ENCODE results near the gene SLC24A4.

The SLC24A4 gene

GRCh38 chr14:92323011-92323915, at the start of gene SLC24A4:
TSS of gene SLC24A4 (plus strand) at chr14:92323165. CDS start at chr14:92323831, 666 bp downstream.
- peak in 1 of 2 experiments; percentile 42 for DNase-seq

- DNase-seq, result no peak
Measured at GRCh38 chr14:92273166-92273565, 49.8 kb upstream of the SLC24A4 start.

DNA sequence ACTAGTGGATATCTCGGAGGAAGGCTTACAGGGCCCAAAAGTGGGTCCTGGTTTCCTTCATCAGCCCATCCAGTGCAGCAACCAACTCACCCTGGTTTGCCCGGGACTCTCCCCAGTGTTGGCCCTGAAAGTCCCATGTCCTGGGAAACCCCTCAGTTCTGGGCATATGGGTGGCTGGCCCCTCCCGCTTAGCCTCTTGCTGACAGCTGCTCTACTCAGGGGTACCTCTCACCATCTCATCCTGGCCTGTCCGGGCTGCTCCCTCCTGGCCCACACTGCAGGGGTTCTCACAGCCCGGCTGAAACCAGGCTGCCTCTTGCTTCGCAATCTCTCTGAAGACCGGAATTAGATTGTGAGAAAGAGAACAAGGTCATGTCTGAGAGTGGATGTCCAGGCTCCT, 48.9 kb upstream of the SLC24A4 start:
- DNase-seq, result no peak

DNA sequence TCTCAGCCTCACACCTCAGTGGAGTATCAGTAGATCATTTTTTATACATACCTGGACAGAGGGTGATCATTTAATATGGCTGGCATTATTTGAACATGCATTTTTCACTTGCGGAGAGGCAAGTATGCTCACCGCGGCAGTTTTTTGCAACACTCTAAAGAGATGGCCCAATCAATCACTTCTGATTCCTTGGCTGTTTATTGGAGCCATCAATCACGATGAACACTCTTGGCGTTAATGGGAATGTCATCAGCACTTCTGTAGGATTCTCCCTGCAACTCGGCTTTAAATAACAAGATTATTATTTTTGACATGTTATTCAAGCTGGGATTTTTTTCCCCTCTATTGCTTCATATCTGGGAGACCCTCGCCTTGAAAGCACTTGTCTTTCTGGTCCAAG, 46.9 kb upstream of the SLC24A4 start:
- no peak for DNase-seq

DNA sequence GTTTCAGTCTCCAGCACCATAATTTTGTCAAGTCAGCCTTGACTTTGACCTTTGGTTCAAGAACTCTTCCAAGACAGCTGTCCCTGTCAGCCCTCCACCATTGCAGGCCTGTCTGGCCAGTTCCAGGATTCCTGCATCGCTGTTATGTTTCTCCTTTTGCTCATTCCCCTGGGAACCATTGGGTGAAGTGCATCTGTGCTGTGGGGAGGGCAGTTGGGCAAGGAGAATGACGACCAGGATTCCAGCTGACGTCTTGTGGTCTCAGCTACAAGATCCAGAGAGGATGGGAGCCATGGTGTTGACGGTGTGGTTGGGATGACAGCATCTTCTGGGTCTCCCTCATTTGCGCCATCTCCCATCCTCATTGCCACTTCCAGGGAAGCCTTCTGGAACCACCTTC, 45.9 kb upstream of the SLC24A4 start:
- DNase-seq, result no peak

DNA sequence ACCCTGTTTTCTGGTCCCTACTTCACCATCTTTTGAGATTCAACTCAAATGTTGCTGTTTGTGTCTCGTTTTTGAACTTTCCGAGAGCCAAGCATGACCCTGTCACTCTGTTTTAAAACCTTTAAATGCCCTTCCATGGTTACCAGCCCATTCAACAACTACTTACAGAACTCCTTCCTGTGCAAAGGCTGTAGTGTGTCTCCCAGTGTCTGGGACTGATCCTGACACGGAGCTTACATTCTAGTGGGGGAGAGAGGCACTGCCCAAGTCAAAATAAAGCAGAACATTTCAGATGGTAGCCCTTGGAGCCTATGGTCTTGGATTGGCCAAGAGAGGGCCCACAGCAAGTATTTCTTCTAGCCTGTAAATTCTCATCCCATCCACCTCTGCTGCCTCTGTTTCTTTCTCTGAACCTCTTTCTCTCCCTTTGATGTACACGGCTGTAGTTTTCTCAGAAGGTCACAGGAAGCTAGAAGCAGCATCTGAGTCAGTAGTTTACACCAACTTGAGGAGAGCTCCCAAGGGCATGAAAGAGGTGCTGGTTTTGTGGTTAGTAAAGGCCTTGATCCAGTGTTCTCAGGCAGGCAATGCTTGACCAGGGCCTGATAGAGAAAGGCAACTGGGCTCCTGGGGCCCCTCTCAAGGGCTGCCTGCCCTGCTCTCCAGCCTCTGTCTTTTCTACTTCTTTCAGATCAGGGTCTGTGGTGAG, 42.3 kb upstream of the SLC24A4 start:
- DNase-seq, result no peak

- DNase-seq, result no peak
Measured at GRCh38 chr14:92282669-92283068, 40.3 kb upstream of the SLC24A4 start.

DNA sequence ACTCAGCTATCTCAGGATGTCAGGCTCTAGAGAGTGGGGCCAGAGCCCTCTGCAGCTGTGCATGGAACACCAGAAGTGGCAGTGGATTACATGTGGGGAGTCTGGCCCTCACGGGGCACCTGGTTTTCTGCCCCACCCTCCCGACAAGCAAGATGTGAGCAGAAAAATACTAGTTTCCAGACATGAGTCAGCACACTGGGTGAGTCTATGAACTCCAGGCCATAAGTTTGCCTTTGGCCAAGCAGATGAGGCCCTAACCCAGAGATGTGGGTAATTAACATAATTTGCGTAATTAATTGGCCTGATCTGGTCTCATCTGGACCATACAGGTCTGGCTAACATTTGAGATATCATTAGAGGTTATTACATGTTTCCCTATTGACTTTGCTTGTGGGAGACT, 37.7 kb upstream of the SLC24A4 start:
- no peak for DNase-seq

- DNase-seq, result no peak
Measured at GRCh38 chr14:92287987-92288386, 35.0 kb upstream of the SLC24A4 start.

GRCh38 chr14:92288994-92289660, 33.8 kb upstream of the SLC24A4 start:
- DNase-seq, result no peak

- no peak for DNase-seq
Measured at GRCh38 chr14:92292673-92293072, 30.3 kb upstream of the SLC24A4 start.

DNA sequence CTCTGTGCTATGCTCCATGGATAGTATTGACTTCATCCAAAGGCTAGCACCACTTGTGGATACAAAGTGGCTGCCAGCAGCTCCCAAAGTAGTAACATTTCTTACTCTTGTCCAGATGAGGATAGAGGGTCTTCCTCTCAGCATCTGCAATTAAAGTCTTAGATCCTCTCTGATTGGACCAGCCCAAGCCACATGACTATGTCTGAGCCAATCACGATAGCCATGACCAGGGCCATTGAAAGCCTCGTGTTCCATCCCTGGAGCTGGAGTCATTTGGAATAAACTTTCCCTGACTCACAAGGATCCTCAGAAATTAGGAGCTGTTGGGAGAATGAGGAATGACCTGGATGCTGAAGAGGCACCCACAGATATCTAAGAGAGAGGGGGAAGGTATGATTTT, 28.5 kb upstream of the SLC24A4 start:
- no peak for DNase-seq

DNA sequence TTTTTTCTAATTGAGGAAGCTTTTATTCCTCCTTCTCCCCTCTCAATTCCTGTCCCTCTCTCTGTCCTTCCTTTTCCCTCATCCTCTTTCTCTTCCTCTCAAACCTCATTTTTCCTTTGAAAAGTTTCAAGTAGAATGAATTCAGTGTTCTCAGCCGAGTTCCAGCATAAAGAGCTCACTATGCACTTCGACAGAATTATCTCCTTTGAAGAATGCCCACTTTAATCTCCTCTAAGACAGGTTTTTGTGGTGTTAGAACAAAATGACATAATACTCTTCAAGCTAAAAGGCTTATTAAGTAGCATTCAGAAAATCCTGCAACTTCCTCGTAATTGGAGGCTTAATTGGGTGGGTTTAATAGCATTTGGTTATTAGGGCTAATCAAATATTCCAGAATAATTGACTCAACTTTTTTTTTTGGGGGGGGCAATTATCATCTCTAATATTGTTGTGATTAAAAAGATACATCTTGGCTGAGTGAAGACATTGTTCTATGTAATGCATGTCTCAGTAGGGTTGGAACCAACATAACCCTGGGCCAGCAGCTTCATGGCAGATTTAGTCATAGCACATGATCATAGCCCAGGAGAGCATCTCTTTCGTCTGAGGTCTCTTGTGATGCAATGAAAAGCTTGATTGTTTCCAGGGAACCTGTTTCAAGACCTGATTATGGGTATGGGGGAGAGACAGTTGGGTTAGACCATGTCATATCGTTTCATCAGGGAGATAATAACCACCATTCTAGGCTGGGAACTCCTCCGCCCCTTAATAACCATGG, 25.0 kb upstream of the SLC24A4 start:
- no peak for DNase-seq

- no peak for DNase-seq
Measured at GRCh38 chr14:92302481-92302880, 20.5 kb upstream of the SLC24A4 start.

- no peak for DNase-seq
Measured at GRCh38 chr14:92308716-92309115, 14.2 kb upstream of the SLC24A4 start.

- no peak for DNase-seq
Measured at GRCh38 chr14:92309968-92310530, 12.9 kb upstream of the SLC24A4 start.

GRCh38 chr14:92310776-92311375, 12.1 kb upstream of the SLC24A4 start:
- DNase-seq, result no peak

DNA sequence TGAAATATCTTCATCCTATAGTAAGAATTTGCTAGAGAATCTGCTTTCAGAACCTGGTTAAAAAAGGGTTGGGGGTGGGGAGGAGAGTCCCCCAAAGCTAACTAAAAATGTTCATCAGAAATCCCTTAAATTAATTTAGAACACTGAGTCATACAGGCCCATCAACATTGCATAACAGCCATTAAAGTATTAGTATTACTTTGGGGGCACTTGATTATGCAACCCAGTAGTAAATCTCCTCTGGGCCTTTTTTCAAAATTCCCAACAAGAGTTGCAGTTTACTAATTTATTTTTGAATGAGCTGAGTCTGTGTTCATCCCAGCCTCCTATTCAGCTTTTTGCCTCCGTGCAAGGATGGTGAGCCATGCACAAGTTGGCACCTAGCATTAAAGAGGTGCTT, 8.8 kb upstream of the SLC24A4 start:
- no peak for DNase-seq

DNA sequence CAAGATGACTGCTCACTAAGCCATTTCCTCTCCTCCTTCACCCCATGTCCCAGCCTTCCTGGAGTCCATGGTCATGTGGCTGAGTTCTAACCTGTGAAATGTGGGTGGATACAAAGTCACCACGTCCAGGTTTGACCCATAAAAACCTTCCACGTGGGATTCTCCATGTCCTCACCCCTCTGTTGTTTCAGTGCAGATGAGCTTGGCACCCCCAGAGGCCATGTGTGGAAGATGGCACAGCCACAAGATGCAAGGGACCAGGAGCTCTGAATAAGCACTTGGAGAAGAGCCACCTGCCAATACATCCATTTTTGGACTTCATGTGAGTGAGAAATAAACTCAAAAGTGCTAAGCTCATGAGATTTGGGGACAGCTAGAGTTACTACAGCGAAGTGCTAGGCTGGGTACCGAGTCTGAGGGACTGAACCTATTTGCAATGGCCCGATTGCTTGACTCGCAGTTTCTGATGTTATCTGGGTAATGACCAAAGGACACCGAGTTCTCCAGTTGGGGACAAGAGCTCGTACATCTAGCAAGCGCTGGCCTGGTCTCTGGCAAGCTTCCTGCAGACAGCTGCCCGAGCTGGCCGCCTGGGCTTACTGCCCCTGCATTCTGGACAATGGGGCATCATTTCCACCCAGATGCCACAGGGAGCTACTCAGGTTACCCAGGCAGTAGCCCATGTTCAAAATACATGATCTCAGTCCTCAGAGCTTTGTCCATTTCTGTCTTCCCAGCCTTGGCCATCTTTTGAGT, 7.7 kb upstream of the SLC24A4 start:
- DNase-seq, result no peak

- no peak for DNase-seq
Measured at GRCh38 chr14:92316176-92316575, 6.8 kb upstream of the SLC24A4 start.

DNA sequence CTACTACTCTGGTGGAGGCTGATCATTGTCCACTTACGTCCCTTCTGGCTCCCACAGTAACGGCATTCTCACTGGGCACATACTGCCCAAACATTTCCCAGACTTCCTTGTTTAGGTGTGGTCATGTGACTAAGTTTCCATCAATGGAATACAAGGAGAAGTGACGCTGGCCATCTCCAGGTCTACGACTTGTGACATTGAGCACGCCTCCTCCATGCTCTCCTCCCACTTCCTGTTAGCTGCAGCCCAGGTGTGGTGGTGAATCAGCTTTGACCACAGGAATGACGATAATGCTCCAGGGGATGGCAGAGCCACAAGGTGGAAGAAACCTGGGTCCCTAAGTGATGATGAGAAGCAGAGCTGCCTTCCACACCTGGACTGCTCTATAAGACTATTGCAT, 6.0 kb upstream of the SLC24A4 start:
- no peak for DNase-seq

Measured in activated T-cell treated with anti-CD3 and anti-CD28 coated beads, Interleukin-2, amount 50 U/mL, for 48 hours (primary cell).